GM12878 (cell line): Measurements from ENCODE around the gene SPEG. TPM values are rescaled to one million over a fixed set of nuclear protein-coding genes. Genes with fewer than 3 reads are reported as not detected.

Source experiments
- ATAC-seq: fragments of 200-7000 bp; cut with Tn5 transposase; 3 replicates; pipeline ENCODE4 v1.9.1; 2020; ENCODE audit warnings: mild to moderate bottlenecking, moderate library complexity
- BruUV-seq: library from RNA; stranded (reverse); fragments of 400-500 nt; replicated peaks from 2 replicates; lab custom pipeline; 2021; lab: Mats Ljungman, UMichigan
- CTCF ChIA-PET: fragments of 300-600 bp; sonication (Branson Sonifier 250); formaldehyde crosslinking; extraction: SDS; loops from one replicate; lab custom pipeline; 2021; ENCODE audit warnings: inconsistent platforms; lab: Yijun Ruan, JAX
- POLR2A ChIA-PET: fragments of 350-600 bp; formaldehyde crosslinking; extraction: SDS; loops from one replicate; lab custom pipeline; 2021; ENCODE audit warnings: inconsistent platforms; lab: Charles Lee
- RAD21 ChIA-PET: fragments of 300-600 bp; sonication (Branson Sonifier 250); formaldehyde crosslinking; loops from one replicate; lab custom pipeline; 2023; ENCODE audit warnings: antibody characterized with exemption; ENCODE audit not compliant: unreplicated experiment; lab: Charles Lee
- SMC1A ChIA-PET: fragments of 300-600 bp; sonication (Branson Sonifier 250); formaldehyde crosslinking; loops from one replicate; lab custom pipeline; 2023; ENCODE audit not compliant: unreplicated experiment, uncharacterized antibody; lab: Charles Lee
- DNase-seq: peaks from one replicate; pipeline ENCODE4 v3.0.0-alpha.2; 2011; ENCODE audit warnings: low read depth, low spot score
- FAIRE-seq: peaks from 3 replicates; lab custom pipeline; 2011; peaks lifted over from hg19 to GRCh38; lab: Jason Lieb, UNC
- H2AFZ ChIP-seq: 2 replicates; pipeline ENCODE4 v1.6.0; 2011; ENCODE audit warnings: low read depth, low read length, control low read depth; ENCODE audit not compliant: control insufficient read depth
- H3K27ac ChIP-seq: 2 replicates; pipeline ENCODE4 v1.5.1; 2011; ENCODE audit warnings: control low read depth; ENCODE audit not compliant: control insufficient read depth, insufficient read depth
- H3K27me3 ChIP-seq, 2 experiments: replicated peaks in 1 of 2; 2 replicates each; pipeline versions ENCODE4 v1.6.0 to v1.6.1; 2011; ENCODE audit warnings: low read length in 1 of 2; ENCODE audit not compliant: control insufficient read depth in 2 of 2, insufficient read depth in 2 of 2
- H3K36me3 ChIP-seq, 2 experiments: 2 replicates each; pipeline ENCODE4 v1.5.1; 2011; ENCODE audit warnings: low read length in 1 of 2; ENCODE audit not compliant: control insufficient read depth in 2 of 2, insufficient read depth in 2 of 2
- H3K4me1 ChIP-seq: 2 replicates; pipeline ENCODE4 v1.6.1; 2011; ENCODE audit warnings: mild to moderate bottlenecking, low read length, moderate library complexity, mixed read lengths; ENCODE audit not compliant: control insufficient read depth, insufficient read depth
- H3K4me2 ChIP-seq: 2 replicates; pipeline ENCODE4 v1.6.0; 2011; ENCODE audit warnings: control low read depth; ENCODE audit not compliant: control insufficient read depth, insufficient read depth
- H3K4me3 ChIP-seq: fragments of 200-600 bp; sonication (generic); 2 replicates; pipeline ENCODE4 v1.5.1; 2016
- H3K79me2 ChIP-seq: 2 replicates; pipeline ENCODE4 v1.6.0; 2011; ENCODE audit warnings: low read length; ENCODE audit not compliant: control insufficient read depth, insufficient read depth
- H3K9ac ChIP-seq: 2 replicates; pipeline ENCODE4 v1.8.0; 2011; ENCODE audit warnings: low read length, control low read depth, mixed read lengths; ENCODE audit not compliant: control insufficient read depth, insufficient read depth
- H3K9me3 ChIP-seq: replicated peaks from 3 replicates; pipeline ENCODE4 v1.5.1; 2011; ENCODE audit warnings: mild to moderate bottlenecking, low read length; ENCODE audit not compliant: control insufficient read depth, insufficient read depth
- H4K20me1 ChIP-seq: 2 replicates; pipeline ENCODE4 v1.6.0; 2011; ENCODE audit not compliant: control insufficient read depth, insufficient read depth
- CEBPB ChIP-seq, 2 experiments: fragments of 150-350 bp in 1 of 2; IDR thresholded peaks; 2 replicates each; pipeline ENCODE4 v1.6.1; 2012 to 2014; ENCODE audit warnings: low read depth in 2 of 2, low read length in 2 of 2, borderline replicate concordance in 1 of 2, inconsistent platforms in 1 of 2
- POLR2A ChIP-seq: IDR thresholded peaks from 2 replicates; pipeline ENCODE4 v1.6.1; 2011; ENCODE audit warnings: low read depth, mild to moderate bottlenecking, low read length
- WGBS: methylation state at CpG from one replicate; pipeline ENCODE4 v1.1.6; 2016; ENCODE audit warnings: low lambda C conversion rate; ENCODE audit not compliant: insufficient replicate concordance, insufficient coverage; ENCODE audit errors: missing lambda C conversion rate; 5-methylcytosine and 5-hydroxymethylcytosine counted together
- in situ Hi-C: fragments of 300-500 bp; cut with MboI; formaldehyde crosslinking; loops from 9 replicates; pipeline ENCODE4 v1.14.3; 2018; ENCODE audit warnings: mixed read lengths
- intact Hi-C: fragments of 100-400 bp; cut with micrococcal nuclease; formaldehyde crosslinking; loops from one replicate; pipeline ENCODE4 v1.14.2; 2022; ENCODE audit not compliant: unreplicated experiment
- polyA plus RNA-seq, 11 experiments: library from polyadenylated mRNA; depleted of rRNA in 4 of 11; unstranded in 6 of 11; stranded (reverse) in 5 of 11; fragments of >200 nt; fragmentation: Nextera tagmentation in 4 of 11; fragmentation: Illumina TruSeq in 1 of 11; extraction: Ambion mirVana in 4 of 11; extraction: Trizol in 1 of 11; gene quantifications; 1 replicate in 1 of 11; 2 replicates in 10 of 11; pipeline versions ENCODE4 v1.2.1 to v1.2.3, GENCODE V29; 2011 to 2016; ENCODE audit warnings: inconsistent platforms in 2 of 11, missing spikeins in 2 of 11, low read depth in 1 of 11
- total RNA-seq, 4 experiments: library from RNA; depleted of rRNA in 3 of 4; stranded (reverse); fragments of >200 nt in 3 of 4; fragmentation: Illumina TruSeq in 1 of 4; extraction: Trizol in 1 of 4; gene quantifications; 2 replicates each; pipeline versions ENCODE4 v1.2.1 to v1.2.3, GENCODE V29; 2013 to 2021
- TF ChIP-seq, protein P1 (sequence below): fragments of 450-650 bp; IDR thresholded peaks from 2 replicates; pipeline ENCODE4 v1.6.1; 2017; ENCODE audit warnings: mild to moderate bottlenecking, low read depth, inconsistent platforms; ENCODE audit not compliant: poor library complexity, severe bottlenecking
- TF ChIP-seq, protein P2 (sequence below): fragments of 450-650 bp; IDR thresholded peaks from 2 replicates; pipeline ENCODE4 v1.6.1; 2017; ENCODE audit warnings: mild to moderate bottlenecking, moderate library complexity

The SPEG gene
- total and polyA plus RNA-seq, 10 of the 15 experiments (the other 5 are each of a cell fraction or from before 2014, with no cell fraction given): 0.03 to 0.28 TPM; not detected in 8

DNA sequence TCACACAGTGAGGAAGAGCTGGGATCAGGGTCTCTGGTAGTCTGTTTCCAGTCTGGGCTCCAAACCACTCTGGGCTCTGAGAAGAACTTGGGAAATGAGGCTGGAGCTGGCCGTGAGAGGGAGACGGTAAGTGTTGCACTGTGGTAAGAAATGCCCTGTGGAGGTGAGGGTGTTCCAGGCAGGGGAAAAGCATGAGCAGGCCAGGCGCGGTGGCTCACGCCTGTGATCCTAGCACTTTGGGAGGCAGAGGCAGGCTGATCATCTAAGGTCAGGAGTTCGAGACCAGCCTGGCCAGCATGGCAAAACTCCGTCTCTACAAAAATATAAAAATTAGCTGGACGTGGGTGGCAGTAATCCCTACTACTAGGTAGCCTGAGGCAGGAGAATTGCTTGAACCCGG lies 30.8 kb upstream of the SPEG start:
- ChIA-PET CTCF (interaction anchor here (1.0 to 6.2 kb wide), 13 partner anchors 9 to 125 kb away, joined by 3 to 83 read pairs (median 7); partner anchors contain the start of genes DNPEP, GMPPA and SPEG), SMC1A (interaction anchor here (0.9 to 2.3 kb wide), 8 partner anchors 9 to 249 kb away, joined by 3 to 12 read pairs (median 3); partner anchors contain the start of genes CHPF, GMPPA and TMEM198), RAD21 (interaction anchor here (1.1 to 3.3 kb wide), 2 partner anchors 54 to 126 kb away, joined by 3 to 18 read pairs; no protein-coding TSS in a partner anchor), POLR2A (no interaction called here)
- no peak for TF ChIP-seq POLR2A
- TF ChIP-seq CEBPB (IDR thresholded peaks at IDR 0.05; ENCODE audit: borderline replicate concordance in 1 of 2, low read depth in 2 of 2, low read length in 2 of 2): no peak
- TF ChIP-seq, protein P1, sequence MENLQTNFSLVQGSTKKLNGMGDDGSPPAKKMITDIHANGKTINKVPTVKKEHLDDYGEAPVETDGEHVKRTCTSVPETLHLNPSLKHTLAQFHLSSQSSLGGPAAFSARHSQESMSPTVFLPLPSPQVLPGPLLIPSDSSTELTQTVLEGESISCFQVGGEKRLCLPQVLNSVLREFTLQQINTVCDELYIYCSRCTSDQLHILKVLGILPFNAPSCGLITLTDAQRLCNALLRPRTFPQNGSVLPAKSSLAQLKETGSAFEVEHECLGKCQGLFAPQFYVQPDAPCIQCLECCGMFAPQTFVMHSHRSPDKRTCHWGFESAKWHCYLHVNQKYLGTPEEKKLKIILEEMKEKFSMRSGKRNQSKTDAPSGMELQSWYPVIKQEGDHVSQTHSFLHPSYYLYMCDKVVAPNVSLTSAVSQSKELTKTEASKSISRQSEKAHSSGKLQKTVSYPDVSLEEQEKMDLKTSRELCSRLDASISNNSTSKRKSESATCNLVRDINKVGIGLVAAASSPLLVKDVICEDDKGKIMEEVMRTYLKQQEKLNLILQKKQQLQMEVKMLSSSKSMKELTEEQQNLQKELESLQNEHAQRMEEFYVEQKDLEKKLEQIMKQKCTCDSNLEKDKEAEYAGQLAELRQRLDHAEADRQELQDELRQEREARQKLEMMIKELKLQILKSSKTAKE: no peak
- TF ChIP-seq, protein P2, sequence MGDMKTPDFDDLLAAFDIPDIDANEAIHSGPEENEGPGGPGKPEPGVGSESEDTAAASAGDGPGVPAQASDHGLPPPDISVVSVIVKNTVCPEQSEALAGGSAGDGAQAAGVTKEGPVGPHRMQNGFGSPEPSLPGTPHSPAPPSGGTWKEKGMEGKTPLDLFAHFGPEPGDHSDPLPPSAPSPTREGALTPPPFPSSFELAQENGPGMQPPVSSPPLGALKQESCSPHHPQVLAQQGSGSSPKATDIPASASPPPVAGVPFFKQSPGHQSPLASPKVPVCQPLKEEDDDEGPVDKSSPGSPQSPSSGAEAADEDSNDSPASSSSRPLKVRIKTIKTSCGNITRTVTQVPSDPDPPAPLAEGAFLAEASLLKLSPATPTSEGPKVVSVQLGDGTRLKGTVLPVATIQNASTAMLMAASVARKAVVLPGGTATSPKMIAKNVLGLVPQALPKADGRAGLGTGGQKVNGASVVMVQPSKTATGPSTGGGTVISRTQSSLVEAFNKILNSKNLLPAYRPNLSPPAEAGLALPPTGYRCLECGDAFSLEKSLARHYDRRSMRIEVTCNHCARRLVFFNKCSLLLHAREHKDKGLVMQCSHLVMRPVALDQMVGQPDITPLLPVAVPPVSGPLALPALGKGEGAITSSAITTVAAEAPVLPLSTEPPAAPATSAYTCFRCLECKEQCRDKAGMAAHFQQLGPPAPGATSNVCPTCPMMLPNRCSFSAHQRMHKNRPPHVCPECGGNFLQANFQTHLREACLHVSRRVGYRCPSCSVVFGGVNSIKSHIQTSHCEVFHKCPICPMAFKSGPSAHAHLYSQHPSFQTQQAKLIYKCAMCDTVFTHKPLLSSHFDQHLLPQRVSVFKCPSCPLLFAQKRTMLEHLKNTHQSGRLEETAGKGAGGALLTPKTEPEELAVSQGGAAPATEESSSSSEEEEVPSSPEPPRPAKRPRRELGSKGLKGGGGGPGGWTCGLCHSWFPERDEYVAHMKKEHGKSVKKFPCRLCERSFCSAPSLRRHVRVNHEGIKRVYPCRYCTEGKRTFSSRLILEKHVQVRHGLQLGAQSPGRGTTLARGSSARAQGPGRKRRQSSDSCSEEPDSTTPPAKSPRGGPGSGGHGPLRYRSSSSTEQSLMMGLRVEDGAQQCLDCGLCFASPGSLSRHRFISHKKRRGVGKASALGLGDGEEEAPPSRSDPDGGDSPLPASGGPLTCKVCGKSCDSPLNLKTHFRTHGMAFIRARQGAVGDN: no peak
- BruUV-seq: no TSS peak
- ATAC-seq: no peak
- Histone ChIP-seq H3K4me2 (no peak overlapping the region), H2AFZ (no peak overlapping the region), H3K4me3 (no peak overlapping the region), H3K27me3 (peaks cover 0 to under 1% of the 10 kb centered on the region in 2 experiments; a peak in 2 of 4 replicates), H3K9ac (no peak overlapping the region), H3K79me2 (no peaks in the 10 kb centered on the region), H4K20me1 (no peaks in the 10 kb centered on the region), H3K27ac (no peak overlapping the region), H3K4me1 (no peaks in the 10 kb centered on the region), H3K9me3 (no peaks in the 10 kb centered on the region), H3K36me3 (no peaks in the 10 kb centered on the region)
- no peak for DNase-seq
- in situ Hi-C loops (loop anchor here (5.0 kb wide), 1 partner anchor 128 kb away; no protein-coding TSS in a partner anchor), intact Hi-C loops (loop anchor here (1.0 to 5.0 kb wide), 2 partner anchors 126 to 283 kb away; no protein-coding TSS in a partner anchor)
- FAIRE-seq: no peak
- WGBS: 35% methylated on average over 9 of the region's 9 CpGs
